Measurements from ENCODE around the gene ARF3. TPM values are rescaled to one million over a fixed set of nuclear protein-coding genes. Genes with fewer than 3 reads are reported as not detected.
"Not testable (repeated sequence)": the region's sequence is repeated elsewhere in the genome, so short reads cannot be mapped to it uniquely, and the experiment has no call there.

Gene ARF3
- polyA plus RNA-seq, 3 donors from 2014 or later: 31.2 to 40.7 (median 37.2) TPM

- peaks cover 25 to 32% (median 29%) of the 10 kb centered on the region in 3 donors for H3K36me3 Mint-ChIP-seq
- H3K4me3 Mint-ChIP-seq: peak within 1 kb of the TSS; percentile 90 to 97 (median 94)
- peak within 1 kb of the TSS; percentile 93 to 98 (median 96) for H3K27ac Mint-ChIP-seq
- H3K27me3 Mint-ChIP-seq (ENCODE audit: low read depth in 3 of 3): peaks cover 8 to 22% (median 14%) of the 10 kb centered on the region in 3 donors
- H3K4me1 Mint-ChIP-seq: peaks cover 68 to 77% of the 10 kb centered on the region in 2 donors
- DNase-seq: peak; percentile 84 to 90 (median 87)
- no peaks in the 10 kb centered on the region for H3K9me3 Mint-ChIP-seq
These were observed 31.8 kb downstream of the ARF3 start, which contains the start of gene FKBP11 for GRCh38 chr12:48925304-48926011. FKBP11 (minus strand) TSS chr12:48925492; CDS start chr12:48925428, 64 bp downstream.

GRCh38 chr12:48924617-48925303 lies 32.5 kb downstream of the ARF3 start:
- H3K36me3 Mint-ChIP-seq: peaks cover 18 to 28% (median 25%) of the 10 kb centered on the region in 3 donors
- peaks cover 62 to 70% of the 10 kb centered on the region in 2 donors for H3K4me1 Mint-ChIP-seq
- DNase-seq: peak; percentile 75 to 79 (median 78)
- peak overlapping the region; percentile 90 to 97 (median 94) for H3K4me3 Mint-ChIP-seq
- H3K9me3 Mint-ChIP-seq: no peaks in the 10 kb centered on the region
- peak overlapping the region; percentile 93 to 98 (median 96) for H3K27ac Mint-ChIP-seq
- H3K27me3 Mint-ChIP-seq (ENCODE audit: low read depth in 3 of 3): peaks cover 8 to 22% (median 14%) of the 10 kb centered on the region in 3 donors

- H3K4me3 Mint-ChIP-seq: peak overlapping the region; percentile 1 to 94 (median 36)
- H3K27me3 Mint-ChIP-seq (ENCODE audit: low read depth in 3 of 3): peaks cover 8 to 22% (median 14%) of the 10 kb centered on the region in 3 donors
- H3K9me3 Mint-ChIP-seq: no peaks in the 10 kb centered on the region
- peak overlapping the region; percentile 93 to 98 (median 96) for H3K27ac Mint-ChIP-seq
- H3K4me1 Mint-ChIP-seq: peaks cover 65 to 71% of the 10 kb centered on the region in 2 donors
- H3K36me3 Mint-ChIP-seq: peaks cover 15 to 23% (median 20%) of the 10 kb centered on the region in 3 donors
- DNase-seq: no peak
These were observed 34.2 kb downstream of the ARF3 start for GRCh38 chr12:48923117-48923516.

- Mint-ChIP-seq H3K27me3 (ENCODE audit: low read depth in 3 of 3) (peaks cover 0 to 6% (median 3%) of the 10 kb centered on the region in 3 donors), H3K27ac (peak overlapping the region; percentile 85 to 95 (median 92)), H3K4me3 (peak overlapping the region; percentile 84 to 97 (median 89)), H3K9me3 (no peaks in the 10 kb centered on the region), H3K4me1 (peaks cover 44 to 49% of the 10 kb centered on the region in 2 donors), H3K36me3 (peaks cover 8 to 19% (median 18%) of the 10 kb centered on the region in 3 donors)
- peak; percentile 44 to 56 (median 48) for DNase-seq
These were observed 39.3 kb downstream of the ARF3 start for GRCh38 chr12:48917857-48918537.

GRCh38 chr12:48910196-48910595 lies 47.1 kb downstream of the ARF3 start:
- no peak overlapping the region for H3K4me3 Mint-ChIP-seq
- peak overlapping the region in 1 of 6 donors; percentile 4 for H3K27ac Mint-ChIP-seq
- no peaks in the 10 kb centered on the region for H3K36me3 Mint-ChIP-seq
- no peak for DNase-seq
- H3K9me3 Mint-ChIP-seq: no peaks in the 10 kb centered on the region
- H3K27me3 Mint-ChIP-seq (ENCODE audit: low read depth in 3 of 3): peaks cover 0 to 2% (median 2%) of the 10 kb centered on the region in 3 donors
- H3K4me1 Mint-ChIP-seq: no peaks in the 10 kb centered on the region

- H3K4me1 Mint-ChIP-seq; H3K4me3 Mint-ChIP-seq; H3K27me3 Mint-ChIP-seq (ENCODE audit: low read depth in 3 of 3); H3K9me3 Mint-ChIP-seq; H3K27ac Mint-ChIP-seq; H3K36me3 Mint-ChIP-seq; DNase-seq: not testable (repeated sequence)
These were observed 47.6 kb downstream of the ARF3 start for GRCh38 chr12:48909698-48910097.

GRCh38 chr12:48907245-48907644 lies 50.0 kb downstream of the ARF3 start:
- Mint-ChIP-seq H3K27ac (peak overlapping the region in 1 of 6 donors; percentile 78), H3K9me3 (no peaks in the 10 kb centered on the region), H3K4me3 (no peak overlapping the region), H3K27me3 (ENCODE audit: low read depth in 3 of 3) (peaks cover 0 to 6% (median 4%) of the 10 kb centered on the region in 3 donors), H3K36me3 (no peaks in the 10 kb centered on the region), H3K4me1 (peaks cover 8 to 12% of the 10 kb centered on the region in 2 donors)
- DNase-seq: no peak

- H3K27ac Mint-ChIP-seq: peak overlapping the region in 5 of 6 donors; percentile 26 to 78 (median 74)
- peak overlapping the region; percentile 77 to 85 (median 82) for H3K4me3 Mint-ChIP-seq
- no peaks in the 10 kb centered on the region for H3K9me3 Mint-ChIP-seq
- peaks cover 8 to 12% of the 10 kb centered on the region in 2 donors for H3K4me1 Mint-ChIP-seq
- H3K27me3 Mint-ChIP-seq (ENCODE audit: low read depth in 3 of 3): peaks cover 0 to 5% (median 2%) of the 10 kb centered on the region in 3 donors
- no peaks in the 10 kb centered on the region for H3K36me3 Mint-ChIP-seq
- peak; percentile 81 to 83 (median 81) for DNase-seq
These were observed 53.3 kb downstream of the ARF3 start for GRCh38 chr12:48903982-48904411.

GRCh38 chr12:48903363-48903981 lies 53.8 kb downstream of the ARF3 start:
- H3K4me3 Mint-ChIP-seq: peak overlapping the region; percentile 34 to 71 (median 64)
- peaks cover 0 to 5% (median 2%) of the 10 kb centered on the region in 3 donors for H3K27me3 Mint-ChIP-seq (ENCODE audit: low read depth in 3 of 3)
- H3K9me3 Mint-ChIP-seq: no peaks in the 10 kb centered on the region
- peak overlapping the region in 1 of 6 donors; percentile 65 for H3K27ac Mint-ChIP-seq
- H3K4me1 Mint-ChIP-seq: peaks cover 8 to 12% of the 10 kb centered on the region in 2 donors
- no peak for DNase-seq
- no peaks in the 10 kb centered on the region for H3K36me3 Mint-ChIP-seq

GRCh38 chr12:48901278-48901677 lies 56.0 kb downstream of the ARF3 start:
- Mint-ChIP-seq H3K4me1 (peaks cover 8 to 12% of the 10 kb centered on the region in 2 donors), H3K27ac (no peak overlapping the region), H3K36me3 (no peaks in the 10 kb centered on the region), H3K4me3 (no peak overlapping the region), H3K27me3 (ENCODE audit: low read depth in 3 of 3) (peaks cover 0 to 7% (median 2%) of the 10 kb centered on the region in 3 donors), H3K9me3 (no peaks in the 10 kb centered on the region)
- DNase-seq: no peak

- Mint-ChIP-seq H3K27me3 (ENCODE audit: low read depth in 3 of 3) (peaks cover 2 to 7% (median 4%) of the 10 kb centered on the region in 3 donors), H3K9me3 (no peaks in the 10 kb centered on the region)
These were observed 57.6 kb downstream of the ARF3 start for GRCh38 chr12:48899651-48900050.

GRCh38 chr12:48894271-48894670 lies 63.0 kb downstream of the ARF3 start:
- Mint-ChIP-seq H3K27me3 (ENCODE audit: low read depth in 3 of 3) (peaks cover 8 to 12% (median 8%) of the 10 kb centered on the region in 3 donors), H3K4me1 (peaks cover 4 to 5% of the 10 kb centered on the region in 2 donors), H3K36me3 (peaks cover 0 to 3% (median 0%) of the 10 kb centered on the region in 3 donors), H3K4me3 (no peak overlapping the region), H3K9me3 (no peaks in the 10 kb centered on the region), H3K27ac (no peak overlapping the region)
- DNase-seq: no peak

More at GRCh38 chr12:48899651-48900050, 57.6 kb downstream of the ARF3 start:
- Mint-ChIP-seq H3K27ac (no peak overlapping the region), H3K36me3 (no peaks in the 10 kb centered on the region), H3K4me3 (no peak overlapping the region), H3K4me1 (peaks cover 8 to 12% of the 10 kb centered on the region in 2 donors)
- no peak for DNase-seq

Measured in immature natural killer cell (primary cell).